CD4-positive, CD25-positive, alpha-beta regulatory T cell (primary cell): ENCODE results near the gene BAIAP2L1. TPM values are rescaled to one million over a fixed set of nuclear protein-coding genes. Genes with fewer than 3 reads are reported as not detected.

Experiments
- ATAC-seq, 2 donors: fragments of 150-1000 bp; cut with Tn5 transposase; one replicate each; pipeline ENCODE4 v1.10.0; 2021; ENCODE audit warnings: low read depth in 2 of 2, moderate number of reproducible peaks in 2 of 2, moderate library complexity in 1 of 2
- DNase-seq, 3 donors: peaks; one replicate each; pipeline versions ENCODE4 v3.0.0 to v3.0.0-alpha.2; 2012 to 2022; ENCODE audit warnings: mixed read lengths in 1 of 3
- H3K27ac ChIP-seq: one replicate; pipeline ENCODE4 v1.7.0; 2013; ENCODE audit warnings: mild to moderate bottlenecking, low read length; ENCODE audit not compliant: insufficient read depth, poor library complexity, severe bottlenecking
- H3K27me3 ChIP-seq: one replicate; pipeline ENCODE4 v1.7.0; 2013; ENCODE audit warnings: low read length; ENCODE audit not compliant: control insufficient read depth, insufficient read depth
- H3K36me3 ChIP-seq: one replicate; pipeline ENCODE4 v1.7.0; 2013; ENCODE audit warnings: mild to moderate bottlenecking, low read length, moderate library complexity; ENCODE audit not compliant: control insufficient read depth, insufficient read depth
- H3K4me1 ChIP-seq: 2 replicates; pipeline ENCODE4 v1.7.0; 2013; ENCODE audit warnings: mild to moderate bottlenecking, low read length; ENCODE audit not compliant: insufficient read depth, control insufficient read depth, poor library complexity, severe bottlenecking
- H3K4me3 ChIP-seq: one replicate; pipeline ENCODE4 v1.7.0; 2013; ENCODE audit warnings: low read depth, mild to moderate bottlenecking, low read length, moderate library complexity
- H3K9me3 ChIP-seq, 2 experiments: 1 replicate in 1 of 2; 2 replicates in 1 of 2; pipeline ENCODE4 v1.7.0; 2013; ENCODE audit warnings: low read length in 2 of 2, mild to moderate bottlenecking in 1 of 2, moderate library complexity in 1 of 2; ENCODE audit not compliant: control insufficient read depth in 2 of 2
- H3K27ac Mint-ChIP-seq, 3 donors: one replicate each; pipeline ENCODE4 v1.8.0; 2020 to 2022; ENCODE audit warnings: mild to moderate bottlenecking in 3 of 3, mixed read lengths in 3 of 3, moderate library complexity in 2 of 3
- H3K27me3 Mint-ChIP-seq: one replicate; pipeline ENCODE4 v1.8.0; 2022; ENCODE audit warnings: mild to moderate bottlenecking, mixed read lengths
- H3K36me3 Mint-ChIP-seq: one replicate; pipeline ENCODE4 v1.8.0; 2020; ENCODE audit warnings: mixed read lengths
- H3K4me1 Mint-ChIP-seq, 4 donors: one replicate each; pipeline ENCODE4 v1.8.0; 2020 to 2022; ENCODE audit warnings: mixed read lengths in 4 of 4, mild to moderate bottlenecking in 1 of 4
- H3K4me3 Mint-ChIP-seq, 4 donors: one replicate each; pipeline ENCODE4 v1.8.0; 2020 to 2022; ENCODE audit warnings: mild to moderate bottlenecking in 4 of 4, mixed read lengths in 4 of 4, moderate library complexity in 3 of 4
- H3K9me3 Mint-ChIP-seq, 7 donors: one replicate each; pipeline ENCODE4 v1.8.0; 2020 to 2022; ENCODE audit warnings: mixed read lengths in 7 of 7, mild to moderate bottlenecking in 3 of 7, moderate library complexity in 2 of 7
- polyA plus RNA-seq, 4 donors: library from polyadenylated mRNA; unstranded; fragments of 300-500 nt; fragmentation: Illumina TruSeq; gene quantifications; one replicate each; pipeline ENCODE4 v1.2.3, GENCODE V29; 2021
- total RNA-seq: library from RNA; stranded (reverse); gene quantifications from one replicate; pipeline ENCODE4 v1.2.3, GENCODE V29; 2022

BAIAP2L1 gene
- total and polyA plus RNA-seq, 5 donors from 2014 or later: 0.12 to 0.86 (median 0.57) TPM

GRCh38 chr7:98329791-98330373, 71.0 kb downstream of the BAIAP2L1 start:
- peaks cover 0 to 4% (median 2%) of the 10 kb centered on the region in 7 donors for H3K9me3 Mint-ChIP-seq
- DNase-seq (no peak), ATAC-seq (no peak)
- no peak overlapping the region for H3K27ac Mint-ChIP-seq
- no peaks in the 10 kb centered on the region for H3K4me1 Mint-ChIP-seq
- Histone ChIP-seq H3K27ac (no peak overlapping the region), H3K4me3 (no peak overlapping the region), H3K9me3 (no peaks in the 10 kb centered on the region), H3K4me1 (no peaks in the 10 kb centered on the region), H3K36me3 (no peaks in the 10 kb centered on the region), H3K27me3 (no peaks in the 10 kb centered on the region)
- no peak overlapping the region for H3K4me3 Mint-ChIP-seq
- no peaks in the 10 kb centered on the region for H3K36me3 Mint-ChIP-seq
- H3K27me3 Mint-ChIP-seq: peaks cover 4% of the 10 kb centered on the region

GRCh38 chr7:98329100-98329790, 71.6 kb downstream of the BAIAP2L1 start:
- H3K36me3 Mint-ChIP-seq: no peaks in the 10 kb centered on the region
- H3K4me1 Mint-ChIP-seq: no peaks in the 10 kb centered on the region
- H3K9me3 ChIP-seq: no peaks in the 10 kb centered on the region
- no peak for ATAC-seq
- H3K4me3 ChIP-seq: no peak overlapping the region
- H3K27ac Mint-ChIP-seq: no peak overlapping the region
- H3K27ac ChIP-seq: no peak overlapping the region
- no peaks in the 10 kb centered on the region for H3K27me3 ChIP-seq
- peaks cover 4% of the 10 kb centered on the region for H3K27me3 Mint-ChIP-seq
- H3K9me3 Mint-ChIP-seq: peaks cover 0 to 4% (median 2%) of the 10 kb centered on the region in 7 donors
- no peak overlapping the region for H3K4me3 Mint-ChIP-seq
- no peaks in the 10 kb centered on the region for H3K36me3 ChIP-seq
- no peak for DNase-seq
- no peaks in the 10 kb centered on the region for H3K4me1 ChIP-seq

GRCh38 chr7:98324782-98325181, 76.1 kb downstream of the BAIAP2L1 start:
- H3K27me3 Mint-ChIP-seq: peaks cover 5% of the 10 kb centered on the region
- DNase-seq (no peak), ATAC-seq (no peak)
- no peak overlapping the region for H3K27ac Mint-ChIP-seq
- H3K9me3 Mint-ChIP-seq: no peaks in the 10 kb centered on the region
- Histone ChIP-seq H3K27me3 (no peaks in the 10 kb centered on the region), H3K36me3 (no peaks in the 10 kb centered on the region), H3K4me1 (no peaks in the 10 kb centered on the region), H3K9me3 (no peaks in the 10 kb centered on the region), H3K4me3 (no peak overlapping the region), H3K27ac (no peak overlapping the region)
- peaks cover 0 to 3% (median 0%) of the 10 kb centered on the region in 4 donors for H3K4me1 Mint-ChIP-seq
- H3K4me3 Mint-ChIP-seq: no peak overlapping the region
- H3K36me3 Mint-ChIP-seq: no peaks in the 10 kb centered on the region

GRCh38 chr7:98323597-98324322, 77.1 kb downstream of the BAIAP2L1 start:
- H3K27ac Mint-ChIP-seq: no peak overlapping the region
- no peaks in the 10 kb centered on the region for H3K4me1 ChIP-seq
- H3K27me3 ChIP-seq: no peaks in the 10 kb centered on the region
- no peaks in the 10 kb centered on the region for H3K36me3 Mint-ChIP-seq
- H3K9me3 ChIP-seq: no peaks in the 10 kb centered on the region
- H3K36me3 ChIP-seq: no peaks in the 10 kb centered on the region
- no peak for ATAC-seq
- H3K9me3 Mint-ChIP-seq: no peaks in the 10 kb centered on the region
- DNase-seq: no peak
- no peak overlapping the region for H3K27ac ChIP-seq
- no peak overlapping the region for H3K4me3 ChIP-seq
- peaks cover 0 to 3% (median 0%) of the 10 kb centered on the region in 4 donors for H3K4me1 Mint-ChIP-seq
- H3K27me3 Mint-ChIP-seq: peaks cover 5% of the 10 kb centered on the region
- H3K4me3 Mint-ChIP-seq: no peak overlapping the region

- Mint-ChIP-seq H3K4me1 (peaks cover 0 to 3% (median 0%) of the 10 kb centered on the region in 4 donors), H3K9me3 (peaks cover 0 to 3% (median 0%) of the 10 kb centered on the region in 7 donors), H3K36me3 (no peaks in the 10 kb centered on the region), H3K27me3 (peaks cover 5% of the 10 kb centered on the region), H3K27ac (peak overlapping the region in 1 of 3 donors; percentile 48), H3K4me3 (no peak overlapping the region)
- Histone ChIP-seq H3K9me3 (no peaks in the 10 kb centered on the region), H3K4me3 (no peak overlapping the region), H3K27ac (no peak overlapping the region), H3K36me3 (no peaks in the 10 kb centered on the region), H3K27me3 (no peaks in the 10 kb centered on the region), H3K4me1 (no peaks in the 10 kb centered on the region)
- DNase-seq (no peak), ATAC-seq (no peak)
Measured at GRCh38 chr7:98322331-98323270, 78.3 kb downstream of the BAIAP2L1 start.

GRCh38 chr7:98321301-98321700, 79.6 kb downstream of the BAIAP2L1 start:
- no peaks in the 10 kb centered on the region for H3K36me3 ChIP-seq
- Mint-ChIP-seq H3K27me3 (peaks cover 5% of the 10 kb centered on the region), H3K9me3 (peaks cover 0 to 3% (median 0%) of the 10 kb centered on the region in 7 donors), H3K4me3 (no peak overlapping the region), H3K4me1 (peaks cover 0 to 3% (median 0%) of the 10 kb centered on the region in 4 donors), H3K36me3 (peaks cover 3% of the 10 kb centered on the region), H3K27ac (no peak overlapping the region)
- H3K4me1 ChIP-seq: no peaks in the 10 kb centered on the region
- H3K27me3 ChIP-seq: no peaks in the 10 kb centered on the region
- no peaks in the 10 kb centered on the region for H3K9me3 ChIP-seq
- no peak overlapping the region for H3K4me3 ChIP-seq
- no peak overlapping the region for H3K27ac ChIP-seq
- ATAC-seq (no peak), DNase-seq (no peak)

GRCh38 chr7:98319176-98319575, 81.7 kb downstream of the BAIAP2L1 start:
- peaks cover 0 to 3% (median 0%) of the 10 kb centered on the region in 4 donors for H3K4me1 Mint-ChIP-seq
- H3K4me3 Mint-ChIP-seq: no peak overlapping the region
- H3K27ac Mint-ChIP-seq: no peak overlapping the region
- Histone ChIP-seq H3K4me1 (no peaks in the 10 kb centered on the region), H3K27ac (no peak overlapping the region), H3K27me3 (no peaks in the 10 kb centered on the region), H3K4me3 (no peak overlapping the region), H3K36me3 (no peaks in the 10 kb centered on the region), H3K9me3 (no peaks in the 10 kb centered on the region)
- H3K36me3 Mint-ChIP-seq: peaks cover 7% of the 10 kb centered on the region
- H3K27me3 Mint-ChIP-seq: peaks cover 5% of the 10 kb centered on the region
- DNase-seq: no peak
- no peak for ATAC-seq
- peaks cover 0 to 3% (median 0%) of the 10 kb centered on the region in 7 donors for H3K9me3 Mint-ChIP-seq
